Cortex of kidney (tissue), 1 donor: ENCODE data around the gene LRRFIP2.
"Not testable (repeated sequence)": the region's sequence is repeated elsewhere in the genome, so short reads cannot be mapped to it uniquely, and the experiment has no call there.

Experiments
- DNase-seq: peaks from one replicate; lab custom pipeline; 2025; lab: John Stamatoyannopoulos, UW

Gene LRRFIP2, protein sequence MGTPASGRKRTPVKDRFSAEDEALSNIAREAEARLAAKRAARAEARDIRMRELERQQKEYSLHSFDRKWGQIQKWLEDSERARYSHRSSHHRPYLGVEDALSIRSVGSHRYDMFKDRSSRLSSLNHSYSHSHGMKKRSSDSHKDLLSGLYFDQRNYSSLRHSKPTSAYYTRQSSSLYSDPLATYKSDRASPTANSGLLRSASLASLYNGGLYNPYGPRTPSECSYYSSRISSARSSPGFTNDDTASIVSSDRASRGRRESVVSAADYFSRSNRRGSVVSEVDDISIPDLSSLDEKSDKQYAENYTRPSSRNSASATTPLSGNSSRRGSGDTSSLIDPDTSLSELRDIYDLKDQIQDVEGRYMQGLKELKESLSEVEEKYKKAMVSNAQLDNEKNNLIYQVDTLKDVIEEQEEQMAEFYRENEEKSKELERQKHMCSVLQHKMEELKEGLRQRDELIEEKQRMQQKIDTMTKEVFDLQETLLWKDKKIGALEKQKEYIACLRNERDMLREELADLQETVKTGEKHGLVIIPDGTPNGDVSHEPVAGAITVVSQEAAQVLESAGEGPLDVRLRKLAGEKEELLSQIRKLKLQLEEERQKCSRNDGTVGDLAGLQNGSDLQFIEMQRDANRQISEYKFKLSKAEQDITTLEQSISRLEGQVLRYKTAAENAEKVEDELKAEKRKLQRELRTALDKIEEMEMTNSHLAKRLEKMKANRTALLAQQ

DNA sequence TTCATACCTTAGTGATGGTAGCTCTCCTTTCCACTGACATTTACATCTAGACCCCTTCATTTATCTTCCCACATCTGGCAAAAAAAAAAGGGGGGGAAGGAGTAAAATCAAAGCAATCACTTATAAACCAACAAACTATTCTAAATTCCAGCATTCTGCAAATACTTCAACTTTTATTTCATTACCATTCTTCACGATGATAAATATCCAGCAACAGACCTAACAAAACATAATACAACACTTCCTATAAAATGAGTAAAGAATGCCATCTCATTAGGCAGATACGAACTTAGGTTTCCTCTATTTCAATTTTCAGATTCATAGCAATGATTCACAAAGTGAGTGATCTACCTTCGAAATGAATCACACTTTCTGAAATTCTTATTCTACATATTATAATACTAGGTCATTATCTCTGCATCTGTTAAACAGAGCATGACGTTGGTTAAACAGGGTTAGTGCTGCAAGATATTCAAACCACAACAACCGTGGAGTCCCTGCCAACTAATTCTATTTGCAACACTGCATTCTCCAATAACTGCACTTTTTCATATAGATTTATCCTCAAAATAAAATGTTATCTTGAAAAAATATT, at the start of gene LRRFIP2:
Gene LRRFIP2 (minus strand): TSS at position 51 of the 595 bp plus-strand sequence. CDS start 25,599 bp downstream, outside the sequence.
- no peak for DNase-seq

DNA sequence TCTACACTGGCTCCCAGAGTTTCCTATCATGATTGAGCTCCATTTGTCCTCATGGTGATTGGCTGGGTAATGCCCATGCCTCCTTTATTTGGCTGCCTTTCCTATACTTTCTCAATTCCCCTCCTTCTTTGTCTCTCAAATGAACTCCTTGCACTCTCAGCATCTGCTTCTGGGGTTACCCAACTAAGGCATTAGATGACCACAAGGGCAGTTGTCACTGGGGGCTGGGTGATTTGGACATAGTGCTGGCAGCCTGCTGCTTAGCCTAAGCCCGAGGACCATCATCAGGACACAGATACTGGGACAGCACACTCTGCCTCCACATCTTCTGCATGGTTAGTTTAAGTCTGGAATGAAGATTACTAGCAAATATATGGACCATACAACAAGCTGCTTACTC, 49.2 kb upstream of the LRRFIP2 start:
- no peak for DNase-seq

DNA sequence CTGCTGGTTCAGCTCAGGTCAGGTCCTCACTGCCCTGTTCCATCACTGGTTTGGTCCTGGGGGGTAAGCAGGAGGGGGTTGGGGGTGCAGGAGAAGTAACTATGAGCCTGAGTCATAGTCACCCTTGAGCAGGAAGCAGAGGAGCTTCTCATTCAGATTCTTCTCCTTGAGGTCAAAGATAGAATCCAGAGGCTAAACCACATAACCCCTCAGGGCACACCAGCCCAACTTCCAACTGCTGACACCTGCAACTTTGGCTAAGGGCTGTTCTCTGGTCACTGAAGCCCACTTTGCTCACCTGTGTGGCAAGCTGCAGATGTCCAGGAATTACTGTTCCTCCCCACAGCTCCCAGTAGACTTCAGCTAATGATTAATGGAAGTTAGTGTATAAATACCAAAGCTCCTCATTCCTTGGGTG, 48.8 kb upstream of the LRRFIP2 start:
- no peak for DNase-seq

DNA sequence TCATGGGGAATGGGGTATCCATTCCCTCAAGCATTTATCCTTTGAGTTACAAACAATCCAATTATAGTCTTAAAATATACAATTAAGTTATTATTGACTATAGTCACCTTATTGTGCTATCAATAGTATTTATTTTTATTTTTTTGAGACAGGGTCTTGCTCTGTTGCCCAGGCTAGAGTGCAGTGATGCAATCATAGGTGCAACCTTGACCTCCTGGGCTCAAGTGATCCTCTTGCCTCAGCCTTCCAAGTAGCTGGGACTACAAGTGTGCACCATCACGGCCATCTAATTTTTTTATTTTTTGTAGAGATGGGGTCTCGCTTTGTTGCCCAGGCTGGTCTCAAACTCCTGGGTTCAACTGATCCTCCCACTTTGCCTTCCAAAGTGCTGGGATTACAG, 48.2 kb upstream of the LRRFIP2 start:
- not testable (repeated sequence) for DNase-seq

DNA sequence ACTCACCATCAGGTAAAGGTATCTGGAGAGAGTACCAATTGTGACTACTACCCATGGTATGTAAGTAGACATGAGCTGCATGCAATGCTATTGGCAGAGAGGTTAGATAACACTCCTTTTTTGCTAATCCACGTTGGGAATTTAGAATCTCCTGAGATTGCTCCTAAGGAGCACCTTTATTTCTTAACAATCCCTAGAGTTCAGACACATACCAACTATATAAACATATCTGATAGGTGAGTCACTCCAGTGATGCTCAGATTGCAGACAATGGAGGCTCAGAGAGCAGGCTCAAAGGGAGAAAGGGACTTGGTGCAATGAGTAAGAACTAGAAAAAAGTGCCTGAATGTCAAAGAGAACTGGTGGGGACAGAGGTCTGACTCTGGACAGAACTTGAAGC, 47.0 kb upstream of the LRRFIP2 start:
- DNase-seq, result no peak

DNA sequence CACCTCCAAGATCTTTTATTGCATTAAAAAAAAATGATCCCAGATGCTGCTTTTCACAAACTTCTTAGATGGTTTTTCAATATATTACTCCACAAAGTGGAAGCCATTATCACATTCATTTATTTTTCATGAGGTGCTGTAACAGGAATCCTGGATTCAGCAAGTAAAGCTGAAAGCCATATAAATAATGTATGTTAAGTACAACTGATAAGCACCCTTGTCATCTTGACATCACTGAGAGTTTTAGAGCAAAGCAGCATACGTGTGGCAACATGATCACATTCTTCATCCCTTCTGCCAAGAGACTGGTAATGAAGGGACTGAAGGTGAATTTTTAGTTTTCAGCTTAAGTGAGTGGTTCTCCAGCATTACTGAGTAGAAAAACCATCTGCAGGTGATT, 44.9 kb upstream of the LRRFIP2 start:
- DNase-seq, result no peak

DNA sequence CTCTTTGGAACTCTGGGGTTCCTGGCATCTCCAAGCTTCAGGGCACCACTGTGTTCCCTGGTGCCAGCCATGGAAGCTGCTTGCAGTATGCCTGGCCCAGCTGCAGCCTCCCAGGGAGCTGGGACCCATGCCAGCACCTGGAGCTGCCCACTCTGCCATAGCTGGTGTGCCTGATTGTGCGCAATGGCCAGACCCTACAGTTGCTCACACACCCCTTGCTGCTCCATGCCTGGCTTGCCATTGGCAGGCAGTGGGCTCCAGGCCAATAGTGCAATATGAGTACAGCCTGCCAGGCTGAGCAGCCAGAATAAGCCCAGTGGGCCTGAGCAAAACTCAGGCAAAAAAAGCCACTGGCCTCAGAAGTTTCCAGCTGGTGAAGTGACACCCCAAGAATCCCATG, 43.8 kb upstream of the LRRFIP2 start:
- DNase-seq, result no peak

DNA sequence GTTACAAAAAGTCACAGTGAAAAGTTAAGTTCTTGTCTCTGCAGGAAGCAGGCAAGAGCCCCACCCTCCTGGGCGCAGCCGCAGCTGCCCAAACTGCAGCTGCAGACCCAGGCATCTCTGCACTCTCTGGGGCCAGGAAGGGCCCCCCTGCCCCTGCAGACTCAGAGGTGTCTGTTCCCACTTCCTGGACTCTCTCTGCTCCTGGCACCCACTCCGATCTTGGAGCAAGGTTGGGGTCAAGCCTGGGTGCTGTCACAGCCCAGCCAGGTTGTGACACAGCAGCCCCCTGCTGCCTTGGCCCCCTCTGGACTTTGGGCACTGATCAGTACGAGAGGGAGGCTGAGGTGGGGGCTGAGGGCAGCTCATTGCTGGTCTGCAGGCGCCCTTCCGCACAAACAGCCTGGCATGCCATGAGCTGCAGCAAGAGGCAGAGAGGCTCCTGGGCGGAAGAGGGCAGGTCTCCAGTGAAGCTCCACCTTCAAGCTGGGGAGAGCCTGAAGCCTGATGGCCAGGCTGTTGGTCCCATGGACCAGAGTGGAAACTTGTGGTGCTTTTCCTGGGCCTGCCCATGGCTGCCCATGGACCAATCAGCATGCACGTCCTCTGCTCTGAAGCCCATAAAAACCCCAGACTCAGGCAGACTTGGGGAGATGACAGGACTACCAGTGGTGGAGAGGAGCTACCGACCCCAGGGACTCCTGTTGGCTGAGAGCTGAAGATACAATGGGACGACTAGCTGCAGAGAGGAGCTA, 42.9 kb upstream of the LRRFIP2 start:
- no peak for DNase-seq

DNA sequence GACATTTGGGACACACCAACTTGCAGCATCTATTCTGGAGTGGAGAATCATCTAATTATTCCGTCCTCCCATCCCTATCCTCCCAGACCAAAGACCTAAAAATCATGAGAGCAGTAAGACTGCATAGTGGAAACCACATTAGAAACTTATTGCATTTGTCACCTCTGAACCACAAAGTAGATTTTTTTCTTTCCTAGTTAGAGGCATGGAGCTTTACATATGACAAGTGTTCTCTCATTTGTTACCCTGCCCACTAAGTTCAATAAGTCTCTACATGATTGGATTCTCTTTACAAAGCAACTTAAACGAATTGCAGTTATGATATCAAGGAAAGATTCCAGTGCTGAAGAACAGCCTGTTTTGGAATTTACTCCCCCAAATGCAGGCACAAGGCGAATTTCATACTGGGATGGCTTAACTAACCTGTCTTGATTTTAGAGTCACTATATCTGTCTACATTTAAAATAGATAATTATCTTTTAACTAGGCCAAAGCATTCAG, 42.3 kb upstream of the LRRFIP2 start:
- DNase-seq, result no peak

DNA sequence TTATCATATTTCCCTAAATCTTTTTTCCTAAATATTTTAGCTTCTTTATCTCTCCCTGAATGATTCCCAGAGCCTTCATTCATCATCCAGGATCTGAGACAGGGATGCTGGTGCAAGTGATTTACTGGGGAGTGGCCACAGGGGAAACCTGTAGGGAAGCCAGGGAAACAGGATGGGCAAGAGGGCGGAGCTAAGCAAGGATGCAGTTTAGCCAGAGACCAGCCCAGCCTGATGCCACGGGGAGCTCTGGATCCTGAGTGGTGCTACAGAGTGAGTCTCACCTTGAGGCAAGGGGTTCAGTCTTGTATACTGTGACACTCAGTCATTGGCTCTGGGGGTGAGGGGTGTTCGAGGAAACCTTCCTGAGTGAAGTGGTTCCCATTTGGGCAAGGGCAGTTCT, 39.7 kb upstream of the LRRFIP2 start:
- DNase-seq, result no peak

DNA sequence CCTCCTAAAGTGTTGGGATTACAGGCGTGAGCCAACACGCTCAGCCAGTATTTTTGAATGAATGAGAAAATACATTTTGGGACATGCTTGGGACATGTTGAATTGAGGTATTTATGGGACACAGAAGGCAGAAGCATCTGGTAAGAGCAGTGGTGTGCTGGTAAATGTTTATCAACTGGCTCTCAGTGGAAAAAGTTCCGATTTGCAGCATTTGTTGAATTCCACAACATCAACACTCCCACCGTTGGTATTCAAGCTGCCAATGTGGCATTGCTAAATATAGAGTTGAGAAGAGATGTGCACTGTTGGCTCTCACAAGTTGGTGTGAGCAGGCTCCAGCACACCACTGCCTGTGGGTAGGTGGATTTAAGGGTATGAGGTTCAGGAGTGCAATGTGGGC, 35.8 kb upstream of the LRRFIP2 start:
- DNase-seq, result no peak

DNA sequence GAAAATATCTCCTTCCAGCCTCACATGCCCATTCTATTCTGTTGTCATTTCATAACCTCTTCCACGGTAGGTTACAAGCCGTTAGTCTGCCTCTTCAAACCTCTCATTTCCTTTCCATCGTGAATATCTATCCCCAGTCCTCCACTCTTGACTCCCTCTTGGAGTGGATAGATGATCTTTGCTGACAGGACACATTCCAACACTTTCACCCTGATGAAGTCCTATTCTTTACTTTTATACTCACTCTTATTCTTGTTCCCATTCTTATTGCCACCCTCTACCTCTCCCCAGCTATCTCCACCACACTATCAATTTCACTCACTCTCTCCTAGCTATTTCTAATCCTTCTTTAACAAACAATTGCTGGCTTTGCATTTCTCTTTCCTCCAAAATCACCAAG, 34.2 kb upstream of the LRRFIP2 start:
- DNase-seq, result not testable (repeated sequence)

DNA sequence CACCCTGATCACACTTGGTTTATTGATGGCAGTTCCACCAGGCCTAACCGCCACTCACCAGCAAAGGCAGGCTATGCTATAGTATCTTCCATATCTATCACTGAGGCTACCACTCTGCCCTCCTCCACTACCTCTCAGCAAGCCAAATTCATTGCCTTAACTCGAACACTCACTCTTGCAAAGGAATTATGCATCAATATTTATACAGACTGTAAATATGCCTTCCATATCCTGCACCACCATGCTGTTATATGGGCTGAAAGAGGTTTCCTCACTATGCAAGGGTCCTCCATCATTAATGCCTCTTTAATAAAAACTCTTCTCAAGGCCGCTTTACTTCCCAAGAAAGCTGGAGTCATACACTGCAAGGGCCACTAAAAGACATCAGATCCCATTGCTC, 33.6 kb upstream of the LRRFIP2 start:
- DNase-seq, result not testable (repeated sequence)

DNA sequence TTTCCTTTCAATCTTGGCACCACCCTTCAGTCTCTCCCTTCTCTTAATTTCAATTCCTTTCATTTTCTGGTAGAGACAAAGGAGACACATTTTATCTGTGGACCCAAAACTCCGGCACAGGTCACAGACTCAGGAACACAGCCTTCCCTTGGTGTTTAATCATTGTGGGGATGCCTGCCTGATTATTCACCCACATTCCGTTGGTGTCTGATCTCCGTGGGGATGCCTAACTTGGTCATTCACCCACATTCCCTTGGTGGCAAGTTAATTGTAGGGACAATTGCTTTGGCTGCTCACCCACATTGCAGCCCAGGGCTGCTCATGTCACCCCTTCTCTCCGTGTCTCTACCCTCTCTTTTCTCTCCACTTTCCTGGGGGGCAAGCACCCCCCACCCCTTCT, 31.7 kb upstream of the LRRFIP2 start:
- not testable (repeated sequence) for DNase-seq

DNA sequence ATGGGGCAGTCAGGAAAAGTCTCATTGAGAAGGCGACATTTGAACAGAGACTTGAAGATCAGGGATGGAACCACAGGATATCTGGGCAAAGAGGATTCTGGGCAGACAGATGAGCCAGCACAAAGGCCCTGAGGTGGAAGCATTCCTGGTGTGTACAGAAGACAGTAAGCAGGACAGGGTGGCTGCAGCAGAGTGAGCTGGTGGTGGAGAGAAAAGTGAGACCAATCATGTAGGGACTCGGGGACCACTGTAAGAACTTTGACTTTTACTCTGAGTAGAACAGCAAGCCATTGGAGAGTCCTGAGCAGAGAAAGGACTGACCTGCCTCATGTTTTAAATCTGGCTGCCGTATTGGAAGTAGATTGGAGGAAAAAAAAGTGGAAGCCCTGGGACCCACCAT, 29.9 kb upstream of the LRRFIP2 start:
- DNase-seq, result no peak

DNA sequence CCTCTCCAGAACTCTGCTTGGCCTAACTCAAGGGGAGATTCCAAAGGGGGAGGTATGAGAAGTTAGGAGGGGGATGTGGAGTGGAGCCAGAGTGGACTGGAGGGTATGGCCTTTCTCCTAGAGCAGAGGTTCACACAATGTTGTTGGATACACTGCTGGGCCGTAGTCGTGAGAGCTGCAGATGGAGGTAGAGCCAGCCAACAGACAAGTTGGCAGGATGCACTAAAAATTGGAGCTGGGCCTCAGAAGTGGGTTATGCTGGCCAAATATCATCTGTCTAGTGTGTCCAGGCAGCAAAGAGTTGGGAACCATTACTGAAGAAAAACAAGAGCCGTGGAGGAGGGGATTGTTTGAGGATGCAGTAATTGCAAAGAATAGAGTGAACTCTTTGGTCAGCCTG, 27.7 kb upstream of the LRRFIP2 start:
- DNase-seq, result no peak

DNA sequence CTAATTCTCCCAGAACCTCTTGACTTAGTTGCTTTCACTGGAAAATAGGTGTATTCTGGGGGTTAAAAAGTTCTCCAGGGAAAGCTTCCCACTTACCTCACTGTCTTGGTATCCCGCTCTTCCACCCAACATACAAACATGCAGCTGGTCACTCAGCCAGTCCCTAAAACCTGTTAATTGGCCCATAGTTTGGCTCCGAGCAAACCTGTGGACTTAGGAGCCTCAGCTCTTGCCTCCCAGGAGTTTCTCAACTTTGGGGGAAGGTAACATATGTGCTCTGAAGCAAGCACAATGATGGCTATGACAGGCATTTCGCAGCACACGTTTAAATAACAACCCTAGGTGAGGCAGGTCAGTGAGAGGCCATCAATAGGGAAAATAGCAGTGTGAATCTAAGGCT, 25.8 kb upstream of the LRRFIP2 start:
- DNase-seq, result no peak

DNA sequence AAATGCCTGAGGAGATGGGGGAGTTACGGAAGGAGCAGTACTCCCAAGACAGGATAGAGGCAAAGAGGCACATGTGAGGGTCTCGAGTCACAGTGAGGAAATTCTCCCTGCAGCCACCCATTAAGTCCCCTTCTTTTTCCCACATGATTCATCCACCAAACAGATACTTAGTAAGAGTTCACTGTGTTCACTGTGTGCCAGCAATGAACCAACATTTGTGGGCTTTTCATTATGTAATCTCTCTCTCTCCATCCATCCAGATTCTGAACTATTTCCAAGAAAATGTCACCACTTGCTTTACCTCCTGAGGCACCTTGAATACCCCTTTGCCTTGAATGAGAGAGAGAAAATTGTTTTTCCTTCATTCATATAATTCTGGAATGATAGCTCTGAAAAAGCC, 24.6 kb upstream of the LRRFIP2 start:
- DNase-seq, result no peak

DNA sequence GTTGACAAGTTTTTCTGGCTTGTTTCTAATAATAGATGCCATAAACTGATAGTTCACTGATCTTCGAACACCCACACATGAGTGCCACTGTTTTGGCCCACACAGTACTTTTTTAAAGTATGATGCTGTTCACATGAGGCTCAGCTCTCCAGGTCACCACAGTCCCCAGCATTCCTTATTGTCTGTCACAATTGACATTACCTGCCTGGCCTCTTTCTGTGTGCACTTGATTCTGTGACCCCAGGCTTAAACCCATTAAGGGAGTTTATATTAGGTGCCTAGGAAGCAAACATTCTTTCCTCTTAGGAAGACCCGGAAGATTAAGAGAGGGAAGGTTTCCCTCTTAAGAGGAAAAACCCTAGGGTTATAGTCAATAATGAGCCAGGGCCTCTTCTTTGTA, 24.2 kb upstream of the LRRFIP2 start:
- no peak for DNase-seq

DNA sequence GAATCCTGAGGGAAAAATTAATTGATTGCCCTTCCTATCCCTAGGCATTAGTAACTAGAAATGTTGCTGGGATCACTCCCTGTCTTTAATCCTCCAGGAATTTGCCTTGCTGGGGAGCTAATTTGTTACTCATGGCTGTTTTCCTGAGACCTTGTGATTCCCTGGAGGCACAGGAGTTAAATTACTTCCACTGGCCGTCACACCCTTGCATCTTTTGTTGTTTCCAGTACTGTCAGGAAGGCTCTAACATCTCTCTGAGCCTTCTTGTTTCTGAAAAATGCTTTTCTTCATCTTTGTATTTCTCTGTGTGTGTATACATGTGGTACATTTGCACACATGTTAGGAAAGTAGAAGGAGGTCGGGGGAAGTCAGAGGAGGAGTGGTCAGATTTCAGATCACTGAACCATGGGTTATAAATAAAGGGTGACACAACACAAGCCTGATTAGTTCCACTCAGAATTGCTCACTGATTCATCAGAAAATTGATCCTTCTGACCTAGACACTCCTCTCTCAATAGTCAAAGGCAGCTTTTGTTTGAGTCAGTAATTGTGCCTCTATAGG, 23.5 kb upstream of the LRRFIP2 start:
- no peak for DNase-seq

DNA sequence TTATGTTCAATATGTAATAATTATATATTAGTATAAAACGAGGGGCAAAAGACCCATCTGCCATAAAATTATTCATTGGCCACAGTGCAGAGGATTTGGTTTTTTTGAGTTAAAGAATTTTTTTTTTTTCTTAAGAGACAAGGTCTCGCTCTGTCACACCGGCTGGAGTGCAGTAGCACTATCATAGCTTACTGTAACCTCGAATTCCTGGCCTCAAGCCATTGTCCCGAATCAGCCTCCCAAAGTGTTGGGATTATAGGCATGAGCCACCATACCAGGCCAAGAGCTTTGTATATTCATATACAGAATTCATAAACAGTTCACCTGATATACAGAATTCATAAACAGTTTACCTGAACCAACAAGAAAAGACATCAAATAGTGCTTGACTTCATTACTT, 20.2 kb upstream of the LRRFIP2 start:
- no peak for DNase-seq

DNA sequence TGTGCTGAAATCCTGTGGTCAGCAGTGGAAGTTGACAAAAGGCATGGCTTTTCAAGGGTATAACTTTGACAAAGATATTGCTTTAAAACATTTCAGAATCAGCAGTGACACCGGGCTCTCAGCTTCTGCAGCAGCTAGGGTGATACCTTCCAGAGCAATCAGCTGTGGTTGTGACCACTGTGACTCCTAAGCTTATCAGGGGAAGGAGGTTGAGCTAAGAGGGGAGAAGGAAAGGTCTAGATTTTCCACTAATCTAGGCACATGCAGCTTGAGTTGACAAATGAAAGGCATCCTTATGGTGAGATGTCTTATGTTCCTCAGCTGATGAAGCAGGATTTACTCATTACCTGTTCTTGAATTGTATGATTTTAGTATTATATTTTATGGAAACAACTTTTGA, 16.3 kb upstream of the LRRFIP2 start:
- DNase-seq, result no peak
